ENCODE measurements around the gene SMYD3. TPM values are rescaled to one million over a fixed set of nuclear protein-coding genes. Genes with fewer than 3 reads are reported as not detected.

The SMYD3 gene
- total and polyA plus RNA-seq, 10 donors: 12.5 to 33.1 (median 21.0) TPM

DNA sequence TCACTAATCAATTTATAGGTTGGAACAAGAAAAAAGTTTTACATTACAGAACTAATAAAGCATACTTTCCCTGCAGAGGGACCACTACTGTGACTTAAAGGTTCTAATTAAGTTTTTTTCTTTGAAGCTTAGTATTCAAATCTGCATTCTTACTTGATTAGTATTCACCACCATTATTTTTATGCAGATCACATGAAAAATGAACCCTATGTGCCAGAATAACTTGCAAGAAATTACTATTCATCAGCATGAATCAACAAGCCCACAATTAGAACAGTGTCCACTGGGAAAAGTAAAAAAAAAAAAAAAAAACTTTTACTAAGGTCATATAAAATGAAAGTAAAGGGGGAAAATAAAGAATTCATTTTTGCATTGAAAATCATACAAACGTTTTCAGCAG, 90.8 kb downstream of the SMYD3 start:
- intact Hi-C loops (cut with DNase I; ENCODE audit: low total_unique reads): no loop called here
- TF ChIP-seq POLR2A (IDR thresholded peaks at IDR 0.05): no peak
- TF ChIP-seq POLR2AphosphoS5 (IDR thresholded peaks at IDR 0.05): no peak
- TF ChIP-seq, protein P1, sequence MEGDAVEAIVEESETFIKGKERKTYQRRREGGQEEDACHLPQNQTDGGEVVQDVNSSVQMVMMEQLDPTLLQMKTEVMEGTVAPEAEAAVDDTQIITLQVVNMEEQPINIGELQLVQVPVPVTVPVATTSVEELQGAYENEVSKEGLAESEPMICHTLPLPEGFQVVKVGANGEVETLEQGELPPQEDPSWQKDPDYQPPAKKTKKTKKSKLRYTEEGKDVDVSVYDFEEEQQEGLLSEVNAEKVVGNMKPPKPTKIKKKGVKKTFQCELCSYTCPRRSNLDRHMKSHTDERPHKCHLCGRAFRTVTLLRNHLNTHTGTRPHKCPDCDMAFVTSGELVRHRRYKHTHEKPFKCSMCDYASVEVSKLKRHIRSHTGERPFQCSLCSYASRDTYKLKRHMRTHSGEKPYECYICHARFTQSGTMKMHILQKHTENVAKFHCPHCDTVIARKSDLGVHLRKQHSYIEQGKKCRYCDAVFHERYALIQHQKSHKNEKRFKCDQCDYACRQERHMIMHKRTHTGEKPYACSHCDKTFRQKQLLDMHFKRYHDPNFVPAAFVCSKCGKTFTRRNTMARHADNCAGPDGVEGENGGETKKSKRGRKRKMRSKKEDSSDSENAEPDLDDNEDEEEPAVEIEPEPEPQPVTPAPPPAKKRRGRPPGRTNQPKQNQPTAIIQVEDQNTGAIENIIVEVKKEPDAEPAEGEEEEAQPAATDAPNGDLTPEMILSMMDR (IDR thresholded peaks at IDR 0.05 in 8 of 11, conservative IDR thresholded peaks at IDR 0.05 in 3 of 11): no peak
- H3K9me3 ChIP-seq: peaks cover 0 to 8% (median 0%) of the 10 kb centered on the region in 8 donors
- H3K4me1 ChIP-seq: no peaks in the 10 kb centered on the region
- no peak for DNase-seq
- peaks cover 0 to 8% (median 0%) of the 10 kb centered on the region in 6 donors for H3K36me3 ChIP-seq
- no peak overlapping the region for H3K4me3 ChIP-seq
- H3K27me3 ChIP-seq (replicated peaks in 1 of 7): no peaks in the 10 kb centered on the region
- WGBS, 5 donors: 67 to 89% (median 82%) methylated on average over 1 of the region's 1 CpG
- H3K27ac ChIP-seq: no peak overlapping the region

DNA sequence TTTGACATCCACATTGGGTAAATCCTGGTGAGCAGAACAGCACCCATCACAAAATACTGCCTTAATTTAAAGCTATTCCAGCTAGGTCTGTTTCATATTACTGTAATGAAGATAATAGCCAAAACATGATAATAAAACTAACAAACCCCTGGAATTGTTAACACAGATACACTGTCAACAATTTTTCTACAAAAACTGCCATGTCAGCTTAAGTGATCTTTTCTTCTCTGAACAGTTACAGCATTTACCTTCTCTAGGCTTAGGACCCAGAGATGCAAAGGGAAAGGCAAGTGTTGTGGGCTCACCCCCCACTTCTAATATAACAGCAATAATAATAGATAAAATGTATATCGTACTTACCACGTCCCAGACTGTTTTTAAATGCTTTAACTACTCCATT, 92.1 kb downstream of the SMYD3 start:
- TF ChIP-seq POLR2AphosphoS5 (IDR thresholded peaks at IDR 0.05): no peak
- no peak for TF ChIP-seq POLR2A (IDR thresholded peaks at IDR 0.05)
- TF ChIP-seq, protein P1 (IDR thresholded peaks at IDR 0.05 in 8 of 11, conservative IDR thresholded peaks at IDR 0.05 in 3 of 11): no peak
- intact Hi-C loops (cut with DNase I; ENCODE audit: low total_unique reads): no loop called here
- Histone ChIP-seq H3K27ac (no peak overlapping the region), H3K4me1 (no peaks in the 10 kb centered on the region), H3K9me3 (peaks cover 0 to 8% (median 0%) of the 10 kb centered on the region in 8 donors), H3K27me3 (replicated peaks in 1 of 7) (no peaks in the 10 kb centered on the region), H3K4me3 (no peak overlapping the region), H3K36me3 (peaks cover 0 to 8% (median 0%) of the 10 kb centered on the region in 6 donors)
- 92 to 100% (median 95%) methylated on average over 2 of the region's 2 CpGs for WGBS, 5 donors
- no peak for DNase-seq

DNA sequence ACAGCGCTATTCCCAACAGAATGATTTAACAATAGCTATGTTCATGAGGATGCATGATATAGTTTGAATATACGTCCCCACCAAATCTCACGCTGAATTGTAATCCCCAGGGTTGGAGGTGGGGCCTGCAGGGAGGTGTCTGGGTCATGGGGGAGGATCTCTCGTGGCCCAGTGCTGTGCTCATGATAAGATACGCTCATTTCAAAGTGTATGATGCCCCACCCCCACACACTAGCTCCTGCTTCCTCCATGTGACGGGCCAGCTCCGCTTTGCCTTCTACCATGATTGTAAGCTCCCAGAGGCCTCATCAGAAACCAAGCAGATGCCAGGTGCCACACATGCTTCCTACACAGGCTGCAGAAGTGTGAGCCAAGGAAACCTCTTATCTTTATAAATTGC, 93.6 kb downstream of the SMYD3 start:
- 95 to 100% (median 96%) methylated on average over 7 of the region's 7 CpGs for WGBS, 5 donors
- no peaks in the 10 kb centered on the region for H3K4me1 ChIP-seq
- no peak overlapping the region for H3K4me3 ChIP-seq
- no peak for DNase-seq
- intact Hi-C loops (cut with DNase I; ENCODE audit: low total_unique reads): no loop called here
- H3K9me3 ChIP-seq: peaks cover 0 to 4% (median 0%) of the 10 kb centered on the region in 8 donors
- TF ChIP-seq POLR2AphosphoS5 (IDR thresholded peaks at IDR 0.05): no peak
- TF ChIP-seq, protein P1 (IDR thresholded peaks at IDR 0.05 in 8 of 11, conservative IDR thresholded peaks at IDR 0.05 in 3 of 11): no peak
- no peak for TF ChIP-seq POLR2A (IDR thresholded peaks at IDR 0.05)
- peaks cover 0 to 4% (median 0%) of the 10 kb centered on the region in 6 donors for H3K36me3 ChIP-seq
- H3K27me3 ChIP-seq (replicated peaks in 1 of 7): no peaks in the 10 kb centered on the region
- no peak overlapping the region for H3K27ac ChIP-seq

DNA sequence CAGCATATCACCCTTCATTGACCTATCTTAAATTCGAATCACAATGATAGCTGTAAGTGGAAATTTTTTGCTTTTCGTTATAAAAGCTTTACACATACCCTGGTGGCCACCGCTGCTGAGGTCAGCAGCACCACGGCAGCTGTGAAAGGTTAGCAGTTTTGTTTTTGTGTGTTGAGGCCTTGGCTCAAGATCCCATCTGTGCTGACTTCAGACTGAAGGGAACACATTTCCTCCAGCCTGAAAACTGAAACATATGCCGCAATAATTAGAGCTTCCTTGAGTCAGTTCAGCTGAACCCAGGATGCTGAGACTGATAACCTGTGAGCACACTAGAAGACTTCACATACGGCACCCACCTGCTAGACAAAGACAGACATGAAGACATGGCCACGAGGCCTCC, 103.0 kb downstream of the SMYD3 start:
- Histone ChIP-seq H3K27me3 (replicated peaks in 1 of 7) (no peaks in the 10 kb centered on the region), H3K36me3 (no peaks in the 10 kb centered on the region), H3K4me3 (no peak overlapping the region), H3K4me1 (no peaks in the 10 kb centered on the region), H3K27ac (no peak overlapping the region), H3K9me3 (no peaks in the 10 kb centered on the region)
- no peak for TF ChIP-seq POLR2A (IDR thresholded peaks at IDR 0.05)
- TF ChIP-seq POLR2AphosphoS5 (IDR thresholded peaks at IDR 0.05): no peak
- TF ChIP-seq, protein P1 (IDR thresholded peaks at IDR 0.05 in 8 of 11, conservative IDR thresholded peaks at IDR 0.05 in 3 of 11): no peak
- WGBS, 5 donors: 84 to 91% (median 85%) methylated on average over 7 of the region's 7 CpGs
- no peak for DNase-seq
- intact Hi-C loops (cut with DNase I; ENCODE audit: low total_unique reads): no loop called here

All from spleen (tissue), 11 donors.